AG04450 (cell line): ENCODE results near the gene PRCC. TPM values are rescaled to one million over a fixed set of nuclear protein-coding genes. Genes with fewer than 3 reads are reported as not detected.

Experiments
- CTCF ChIA-PET: fragments of 300-600, 350-600 bp; formaldehyde crosslinking; extraction: SDS; loops from one replicate; lab custom pipeline; 2022; ENCODE audit warnings: antibody characterized with exemption, inconsistent platforms; lab: Charles Lee
- POLR2A ChIA-PET: fragments of 350-600 bp; formaldehyde crosslinking; extraction: SDS; loops from one replicate; lab custom pipeline; 2021; ENCODE audit warnings: antibody characterized with exemption, inconsistent platforms; lab: Yijun Ruan, JAX
- DNase-seq: peaks from one replicate; pipeline ENCODE4 v3.0.0-alpha.2; 2011; ENCODE audit warnings: low read depth, low spot score
- H3K27ac ChIP-seq: one replicate; pipeline ENCODE4 v1.5.1; 2012; ENCODE audit warnings: low read depth, low read length, control low read depth
- H3K27me3 ChIP-seq: one replicate; pipeline ENCODE4 v1.6.0; 2012; ENCODE audit warnings: low read length; ENCODE audit not compliant: control insufficient read depth, insufficient read depth
- H3K4me3 ChIP-seq: 2 replicates; pipeline ENCODE4 v1.5.1; 2011; ENCODE audit warnings: mild to moderate bottlenecking, low read depth, low read length, control low read depth
- H3K9me3 ChIP-seq: 2 replicates; pipeline ENCODE4 v1.5.1; 2012; ENCODE audit warnings: low read length; ENCODE audit not compliant: control insufficient read depth, insufficient read depth
- CTCF ChIP-seq: IDR thresholded peaks from 2 replicates; pipeline ENCODE4 v1.5.1; 2011; ENCODE audit warnings: low read depth, low read length, control low read depth, inconsistent platforms
- polyA plus RNA-seq: library from polyadenylated mRNA; depleted of rRNA; stranded (reverse); fragments of >200 nt; gene quantifications from 2 replicates; pipeline ENCODE4 v1.2.3, GENCODE V29; 2011

Gene PRCC
- polyA plus RNA-seq, 1 experiment = 51.1 TPM

- Histone ChIP-seq H3K27me3 (peaks cover 78% of the 10 kb centered on the region), H3K4me3 (no peak overlapping the region), H3K9me3 (no peaks in the 10 kb centered on the region), H3K27ac (no peak overlapping the region)
- DNase-seq = no peak
- no peak for TF ChIP-seq CTCF
- CTCF ChIA-PET = interaction anchor here (1.1 to 4.7 kb wide), 4 partner anchors 14 to 92 kb away, joined by 4 to 74 read pairs (median 49); partner anchors contain the start of genes INSRR and NTRK1
- POLR2A ChIA-PET = no interaction called here
Measured at GRCh38 chr1:156836041-156836654, 68.8 kb downstream of the PRCC start.

GRCh38 chr1:156836892-156837291 lies 69.6 kb downstream of the PRCC start:
- H3K27me3 ChIP-seq = peaks cover 76% of the 10 kb centered on the region
- POLR2A ChIA-PET = no interaction called here

GRCh38 chr1:156838972-156839371 lies 71.6 kb downstream of the PRCC start:
- CTCF ChIA-PET = interaction anchor here (0.6 to 4.7 kb wide), 29 partner anchors 8 to 149 kb away, joined by 3 to 74 read pairs (median 7); partner anchors contain the start of genes INSRR, LRRC71 and NTRK1
- POLR2A ChIA-PET = interaction anchor here (0.7 to 1.8 kb wide), 2 partner anchors 24 to 51 kb away, joined by 4 to 5 read pairs; no protein-coding TSS in a partner anchor
- Histone ChIP-seq H3K27ac (no peak overlapping the region), H3K9me3 (no peaks in the 10 kb centered on the region), H3K27me3 (peaks cover 76% of the 10 kb centered on the region), H3K4me3 (no peak overlapping the region)
- peak; percentile 92 for TF ChIP-seq CTCF
- DNase-seq = no peak

More at GRCh38 chr1:156836892-156837291, 69.6 kb downstream of the PRCC start:
- DNase-seq = no peak
- TF ChIP-seq CTCF = no peak
- Histone ChIP-seq H3K9me3 (no peaks in the 10 kb centered on the region), H3K4me3 (no peak overlapping the region), H3K27ac (no peak overlapping the region)
- CTCF ChIA-PET = interaction anchor here (1.1 to 4.7 kb wide), 9 partner anchors 15 to 91 kb away, joined by 3 to 74 read pairs (median 7); partner anchors contain the start of genes INSRR and NTRK1

GRCh38 chr1:156839426-156840109 lies 72.2 kb downstream of the PRCC start:
- TF ChIP-seq CTCF = no peak
- no peak for DNase-seq
- POLR2A ChIA-PET = interaction anchor here (1.8 kb wide), 1 partner anchor 50 kb away, joined by 5 read pairs; no protein-coding TSS in a partner anchor
- Histone ChIP-seq H3K27me3 (peaks cover 78% of the 10 kb centered on the region), H3K4me3 (no peak overlapping the region), H3K27ac (no peak overlapping the region), H3K9me3 (no peaks in the 10 kb centered on the region)
- CTCF ChIA-PET = interaction anchor here (0.6 to 4.7 kb wide), 21 partner anchors 9 to 150 kb away, joined by 3 to 74 read pairs (median 7); partner anchors contain the start of genes INSRR, LRRC71 and NTRK1
